Amygdala (tissue), 56 donors: ENCODE results near the gene ZNF787.
"Not testable (repeated sequence)": the region's sequence is repeated elsewhere in the genome, so short reads cannot be mapped to it uniquely, and the experiment has no call there.

ENCODE experiments used
- DNase-seq, 56 donors: peaks; one replicate each; lab custom pipeline; 2025; lab: John Stamatoyannopoulos, UW

ZNF787 gene

DNA sequence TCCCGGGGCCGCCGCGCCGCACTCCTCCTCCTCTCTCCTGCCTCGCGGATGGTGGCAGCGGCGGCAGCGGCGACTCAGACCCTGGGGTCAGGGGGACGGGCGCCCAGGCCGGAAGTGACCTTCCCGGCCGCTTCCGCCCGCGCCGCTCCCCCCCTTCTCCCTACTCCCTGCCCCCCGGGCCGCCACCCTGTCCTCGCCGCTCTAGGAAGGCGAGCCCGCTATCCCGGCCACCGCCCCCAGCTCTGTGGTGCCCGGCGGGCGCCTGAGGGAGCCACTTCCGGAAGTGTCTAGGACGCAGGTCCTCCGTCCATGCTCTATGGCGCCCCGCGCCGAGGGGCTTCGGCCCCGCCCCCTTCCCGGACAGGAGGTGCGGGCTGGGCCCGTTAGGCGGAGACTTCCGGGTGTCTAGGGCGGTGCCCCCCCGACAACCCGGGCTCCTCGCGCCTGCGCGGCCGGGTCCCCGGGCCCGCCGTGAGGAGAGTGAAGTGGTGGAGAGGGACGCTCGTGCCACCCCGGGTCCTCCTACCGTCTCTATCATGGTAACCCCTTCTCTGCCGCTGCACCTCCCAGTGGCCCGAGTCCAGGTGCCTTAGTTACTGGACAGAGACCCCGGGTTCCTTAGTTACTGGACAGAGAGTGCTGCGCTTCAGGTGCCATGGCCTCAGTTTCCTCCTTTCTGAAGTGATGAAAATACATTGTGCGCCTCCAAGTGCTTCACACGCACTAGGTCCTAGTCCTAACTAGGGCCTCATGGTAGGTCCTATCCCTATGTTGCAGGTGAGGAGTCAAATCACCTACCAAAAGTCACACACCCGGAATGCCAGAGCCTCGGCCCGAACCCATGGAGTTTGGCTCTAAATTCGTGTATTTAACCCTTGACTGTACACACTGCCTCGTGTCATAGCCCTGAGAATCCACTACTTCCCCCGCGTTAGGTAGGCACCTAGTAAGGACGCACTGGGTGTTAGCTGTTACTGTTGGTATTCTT, at the start of gene ZNF787:
Gene ZNF787 (minus strand): TSS at position 116 of the 988 bp plus-strand sequence. CDS start 18,078 bp downstream, outside the sequence.
- peak; percentile 68 to 99 (median 97) for DNase-seq

DNA sequence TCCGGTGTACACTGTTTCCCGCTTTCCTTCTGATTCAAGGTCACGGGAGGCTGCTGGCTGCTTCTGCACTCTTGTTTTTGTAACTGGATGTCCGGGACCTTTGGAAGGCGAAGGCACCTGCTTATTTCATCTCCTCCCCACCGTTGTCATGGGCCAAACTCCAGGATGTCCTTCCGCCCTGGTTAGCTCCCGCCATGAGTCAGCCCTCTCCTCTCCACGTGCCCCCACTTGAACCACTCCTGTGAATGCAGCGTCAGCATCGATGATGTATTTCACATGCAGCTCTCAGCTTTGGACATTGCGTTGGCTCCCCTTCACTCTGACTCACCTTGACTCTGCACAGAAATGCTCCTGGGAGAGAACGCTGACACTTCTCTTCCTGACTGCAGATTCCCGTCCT, 49.2 kb upstream of the ZNF787 start:
- DNase-seq: no peak

DNA sequence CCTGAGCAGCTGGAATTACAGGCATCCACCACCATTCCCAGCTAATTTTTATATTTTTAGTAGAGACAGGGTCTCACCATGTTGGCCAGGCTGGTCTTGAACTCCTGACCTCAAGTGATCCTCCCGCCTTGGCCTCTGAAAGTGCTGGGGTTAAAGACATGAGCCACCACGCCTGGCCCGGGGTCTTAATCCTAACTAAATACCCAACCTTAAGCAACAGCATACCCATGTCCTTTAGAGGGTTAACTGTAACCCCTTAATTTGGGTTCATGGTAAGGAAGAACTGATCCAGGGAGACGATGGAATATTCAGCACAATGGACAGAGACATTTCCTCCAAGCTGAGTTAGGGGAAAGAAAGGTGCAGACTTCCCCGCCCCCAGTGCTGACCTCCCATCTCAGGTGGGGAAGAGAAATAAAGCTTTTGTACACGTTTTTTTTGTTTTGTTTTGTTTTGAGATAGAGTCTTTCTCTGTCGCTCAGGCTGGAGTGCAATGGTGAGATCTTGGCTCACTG, 46.0 kb upstream of the ZNF787 start:
- no peak for DNase-seq

- DNase-seq: no peak
Measured at GRCh38 chr19:56163097-56163496, 42.0 kb upstream of the ZNF787 start.

DNA sequence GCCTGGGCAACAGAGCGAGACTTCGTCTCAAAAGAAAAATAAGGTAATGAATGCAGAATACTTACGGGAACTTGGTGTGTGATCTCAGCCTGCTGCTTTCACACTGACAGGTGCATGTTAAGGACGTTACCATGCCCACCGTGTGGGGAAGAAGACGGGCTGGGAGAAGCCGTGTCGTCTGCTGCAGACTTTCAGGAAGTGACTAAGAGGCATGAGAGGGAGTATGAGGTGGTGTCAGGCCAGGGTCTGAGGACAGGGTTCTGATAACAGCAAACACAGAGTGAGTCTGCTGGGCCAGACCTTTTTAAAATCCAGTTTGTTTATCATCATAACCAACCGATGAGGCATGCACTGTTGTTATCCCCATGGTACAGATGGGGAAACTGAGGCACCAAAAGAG, 41.2 kb upstream of the ZNF787 start:
- DNase-seq: no peak

DNA sequence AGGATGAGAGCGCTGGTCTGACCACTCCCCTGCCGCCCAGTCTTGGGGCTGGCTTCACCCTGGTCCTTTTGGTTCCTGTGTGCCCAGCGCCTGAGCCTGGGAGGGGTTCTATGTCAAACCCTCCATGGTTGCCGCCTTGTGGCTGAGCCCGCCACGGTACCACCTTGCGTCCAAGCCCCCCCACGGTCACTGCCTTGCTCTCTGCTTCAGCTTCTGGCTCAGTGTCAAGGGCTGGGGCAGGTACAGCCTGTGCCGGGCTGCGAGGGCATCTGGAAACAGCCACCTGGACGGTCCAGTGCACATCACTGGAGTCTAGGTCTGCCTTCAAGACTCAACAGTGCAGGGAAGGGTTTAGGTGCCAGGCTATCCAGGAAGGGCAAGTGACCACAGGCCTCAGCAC, 40.4 kb upstream of the ZNF787 start:
- DNase-seq: no peak

DNA sequence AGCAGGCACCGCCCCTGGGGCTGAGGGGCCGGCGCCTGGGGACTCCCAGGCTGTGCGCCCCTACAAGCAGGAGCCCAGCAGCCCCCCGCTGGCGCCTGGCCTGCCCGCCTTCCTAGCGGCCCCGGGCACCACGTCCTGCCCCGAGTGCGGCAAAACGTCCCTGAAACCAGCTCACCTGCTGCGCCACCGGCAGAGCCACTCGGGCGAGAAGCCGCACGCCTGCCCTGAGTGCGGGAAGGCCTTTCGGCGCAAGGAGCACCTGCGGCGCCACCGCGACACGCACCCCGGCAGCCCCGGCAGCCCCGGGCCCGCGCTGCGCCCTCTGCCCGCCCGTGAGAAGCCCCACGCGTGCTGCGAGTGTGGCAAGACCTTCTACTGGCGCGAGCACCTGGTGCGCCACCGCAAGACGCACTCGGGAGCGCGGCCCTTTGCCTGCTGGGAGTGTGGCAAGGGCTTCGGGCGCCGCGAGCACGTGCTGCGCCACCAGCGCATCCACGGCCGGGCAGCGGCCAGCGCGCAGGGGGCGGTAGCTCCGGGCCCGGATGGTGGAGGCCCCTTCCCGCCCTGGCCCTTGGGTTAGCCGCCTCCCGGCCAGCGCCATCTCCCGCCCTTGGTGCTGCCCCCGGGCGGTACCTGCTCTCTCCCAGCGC, 38.7 kb upstream of the ZNF787 start:
- DNase-seq: no peak

GRCh38 chr19:56159009-56159559, 38.0 kb upstream of the ZNF787 start:
- DNase-seq: no peak

DNA sequence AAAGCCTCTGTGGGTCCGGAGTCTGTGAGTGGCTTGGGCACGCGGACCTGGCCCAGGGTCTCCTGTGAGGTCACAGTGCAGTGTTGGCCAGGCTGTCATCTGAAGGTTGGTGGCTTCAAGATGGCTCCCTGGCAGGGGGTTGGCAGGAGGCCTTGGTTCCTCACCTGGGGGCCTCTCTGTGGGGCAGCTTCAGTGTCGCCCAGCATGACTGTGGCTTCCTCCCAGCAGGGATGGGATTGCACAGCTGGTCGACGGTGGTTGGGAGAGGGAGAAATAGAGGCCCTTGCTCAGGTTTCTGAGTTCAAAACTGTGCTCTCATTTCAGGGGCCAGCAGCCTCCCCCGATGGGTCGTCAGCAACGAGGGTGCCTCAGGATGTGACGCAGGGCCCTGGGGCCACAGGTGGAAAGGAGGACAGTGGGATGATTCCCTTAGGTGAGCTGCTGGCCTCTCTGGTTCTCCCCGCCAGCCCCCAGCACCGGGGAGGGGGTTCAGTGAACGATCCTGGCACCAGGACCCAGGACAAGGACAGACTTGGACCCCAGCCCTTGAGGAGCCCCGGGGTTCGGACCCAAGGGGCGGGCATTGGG, 37.2 kb upstream of the ZNF787 start:
- DNase-seq: no peak

DNA sequence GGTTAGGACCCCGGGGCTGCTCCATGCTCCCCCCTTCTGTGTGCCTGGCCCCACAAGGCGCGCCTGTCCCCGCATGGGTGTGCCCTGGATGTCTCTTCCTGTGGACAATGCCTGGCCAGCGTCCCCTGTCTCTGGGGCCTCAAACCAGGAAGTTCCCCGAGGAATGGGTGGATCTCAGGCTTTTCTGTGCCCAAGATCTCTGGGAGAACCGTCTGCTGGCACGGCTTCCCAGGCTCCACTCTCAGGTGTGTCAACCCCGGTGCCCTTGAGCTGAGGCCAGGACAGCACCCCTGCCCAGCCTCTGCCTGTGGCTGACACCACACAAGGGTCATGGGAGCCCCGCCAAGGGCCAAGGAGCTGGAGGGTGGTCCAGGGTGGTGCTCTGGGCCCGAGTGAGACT, 35.7 kb upstream of the ZNF787 start:
- DNase-seq: no peak

- DNase-seq: peak in 3 of 56 donors; percentile 4 to 5 (median 5)
Measured at GRCh38 chr19:56155124-56155687, 34.1 kb upstream of the ZNF787 start.

- DNase-seq: no peak
Measured at GRCh38 chr19:56153507-56153906, 32.4 kb upstream of the ZNF787 start.

- DNase-seq: no peak
Measured at GRCh38 chr19:56152644-56153043, 31.5 kb upstream of the ZNF787 start.

- DNase-seq: no peak
Measured at GRCh38 chr19:56150358-56150757, 29.3 kb upstream of the ZNF787 start.

GRCh38 chr19:56149656-56150038, 28.6 kb upstream of the ZNF787 start:
- DNase-seq: no peak

DNA sequence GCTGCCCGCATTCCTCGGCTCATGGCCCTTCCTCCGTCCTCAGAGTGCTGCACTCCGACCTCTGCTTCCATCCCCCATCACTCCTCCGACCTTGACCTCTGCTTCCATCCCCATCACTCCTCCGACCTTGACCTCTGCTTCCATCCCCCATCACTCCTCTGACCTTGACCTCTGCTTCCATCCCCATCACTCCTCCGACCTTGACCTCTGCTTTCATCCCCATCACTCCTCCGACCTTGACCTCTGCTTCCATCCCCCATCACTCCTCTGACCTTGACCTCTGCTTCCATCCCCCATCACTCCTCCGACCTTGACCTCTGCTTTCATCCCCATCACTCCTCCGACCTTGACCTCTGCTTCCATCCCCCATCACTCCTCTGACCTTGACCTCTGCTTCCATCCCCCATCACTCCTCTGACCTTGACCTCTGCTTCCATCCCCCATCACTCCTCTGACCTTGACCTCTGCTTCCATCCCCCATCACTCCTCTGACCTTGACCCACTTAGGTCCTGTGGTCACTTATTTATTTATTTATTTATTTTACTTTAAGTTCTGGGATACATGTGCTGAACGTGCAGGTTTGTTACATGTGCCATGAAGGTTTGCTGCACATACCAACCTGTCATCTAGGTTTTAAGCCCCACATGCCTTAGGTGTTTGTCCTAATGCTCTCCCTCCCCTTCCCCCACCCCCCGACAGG, 28.0 kb upstream of the ZNF787 start:
- not testable (repeated sequence) for DNase-seq

GRCh38 chr19:56148096-56148495, 27.0 kb upstream of the ZNF787 start:
- no peak for DNase-seq

DNA sequence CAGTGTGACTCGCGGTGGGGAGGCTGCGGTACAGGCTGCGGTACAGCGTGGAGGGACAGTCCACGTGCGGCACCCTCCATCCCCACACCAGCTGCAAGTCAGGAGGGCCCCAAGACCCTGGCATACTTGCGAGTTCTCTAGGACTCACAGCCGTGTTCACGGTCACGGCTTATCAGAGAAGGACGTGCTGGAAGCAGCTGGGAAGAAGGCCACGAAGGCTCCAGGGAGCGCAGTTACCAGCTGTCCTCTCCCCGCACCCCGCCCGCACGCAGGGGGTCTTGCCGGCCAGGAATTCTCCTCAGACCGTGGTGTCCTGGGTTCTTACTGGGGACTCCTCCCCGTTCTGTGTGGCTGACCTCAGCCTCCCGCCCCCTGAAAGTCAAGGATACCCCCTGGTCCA, 26.2 kb upstream of the ZNF787 start:
- DNase-seq: no peak

DNA sequence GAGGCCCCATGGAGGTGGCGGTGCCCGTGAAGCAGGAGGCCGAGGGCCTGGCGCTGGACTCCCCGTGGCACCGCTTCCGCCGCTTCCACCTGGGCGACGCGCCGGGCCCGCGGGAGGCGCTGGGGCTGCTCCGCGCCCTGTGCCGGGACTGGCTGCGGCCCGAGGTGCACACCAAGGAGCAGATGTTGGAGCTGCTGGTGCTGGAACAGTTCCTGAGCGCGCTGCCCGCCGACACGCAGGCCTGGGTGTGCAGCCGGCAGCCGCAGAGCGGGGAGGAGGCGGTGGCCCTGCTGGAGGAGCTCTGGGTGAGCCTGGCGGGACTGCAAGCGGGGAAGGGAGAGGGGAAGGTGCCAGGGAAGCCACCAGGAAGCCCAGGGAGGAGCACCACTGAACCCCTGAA, 25.8 kb upstream of the ZNF787 start:
- no peak for DNase-seq

DNA sequence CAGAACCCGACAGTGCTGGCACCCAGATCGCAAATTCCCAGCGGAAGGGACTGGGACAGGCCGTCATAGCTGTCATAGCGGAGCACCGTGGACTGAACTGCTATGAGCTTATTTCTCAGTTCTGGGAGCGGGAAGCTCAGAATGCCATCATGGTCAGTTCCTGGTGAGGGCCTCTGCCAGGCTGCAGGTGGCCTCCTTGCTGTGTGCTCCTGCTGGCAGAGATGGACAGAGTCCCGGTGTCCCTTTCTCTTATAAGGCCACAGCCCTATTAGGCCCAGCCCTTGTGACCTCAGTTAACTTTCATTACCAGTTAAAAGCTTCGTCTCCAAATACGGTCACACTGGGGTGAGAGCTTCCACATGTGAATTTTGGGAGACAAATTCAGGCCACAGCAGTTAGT, 24.6 kb upstream of the ZNF787 start:
- DNase-seq: no peak
